Memory B cell (primary cell): ENCODE measurements around the gene NFIA.

Experiments used
- ATAC-seq: fragments of 150-1000 bp; cut with Tn5 transposase; 2 replicates; pipeline ENCODE4 v1.10.0; 2021; ENCODE audit warnings: low read depth, mild to moderate bottlenecking, moderate library complexity
- DNase-seq, 2 donors: peaks; one replicate each; pipeline ENCODE4 v3.0.0; 2022; ENCODE audit warnings: low spot score in 2 of 2
- H3K27ac Mint-ChIP-seq: one replicate; pipeline ENCODE4 v1.8.0; 2022; ENCODE audit warnings: mild to moderate bottlenecking, moderate library complexity, mixed read lengths
- H3K27me3 Mint-ChIP-seq: one replicate; pipeline ENCODE4 v1.8.0; 2022; ENCODE audit warnings: mixed read lengths
- H3K36me3 Mint-ChIP-seq: one replicate; pipeline ENCODE4 v1.8.0; 2022; ENCODE audit warnings: mild to moderate bottlenecking, mixed read lengths
- H3K4me1 Mint-ChIP-seq: one replicate; pipeline ENCODE4 v1.8.0; 2022; ENCODE audit warnings: mixed read lengths
- H3K4me3 Mint-ChIP-seq: one replicate; pipeline ENCODE4 v1.8.0; 2022; ENCODE audit warnings: mild to moderate bottlenecking, moderate library complexity, mixed read lengths
- H3K9me3 Mint-ChIP-seq: one replicate; pipeline ENCODE4 v1.8.0; 2022; ENCODE audit warnings: mixed read lengths

NFIA gene

GRCh38 chr1:61343734-61344420 is 261.5 kb downstream of the NFIA start:
- Mint-ChIP-seq H3K27ac (no peak overlapping the region), H3K9me3 (peaks cover 3% of the 10 kb centered on the region), H3K36me3 (no peaks in the 10 kb centered on the region), H3K27me3 (peaks cover 4% of the 10 kb centered on the region), H3K4me3 (no peak overlapping the region), H3K4me1 (no peaks in the 10 kb centered on the region)
- ATAC-seq (no peak), DNase-seq (no peak)

- H3K4me3 Mint-ChIP-seq, result no peak overlapping the region
- peaks cover 4% of the 10 kb centered on the region for H3K27me3 Mint-ChIP-seq
- no peak overlapping the region for H3K27ac Mint-ChIP-seq
- H3K9me3 Mint-ChIP-seq, result peaks cover 3% of the 10 kb centered on the region
- no peaks in the 10 kb centered on the region for H3K36me3 Mint-ChIP-seq
- DNase-seq (no peak), ATAC-seq (no peak)
- no peaks in the 10 kb centered on the region for H3K4me1 Mint-ChIP-seq
Measured at GRCh38 chr1:61344696-61345095, 262.3 kb downstream of the NFIA start.

- no peak for DNase-seq
Measured at GRCh38 chr1:61348025-61348665, 265.8 kb downstream of the NFIA start.

GRCh38 chr1:61352845-61353435 is 270.6 kb downstream of the NFIA start:
- H3K4me1 Mint-ChIP-seq, result no peaks in the 10 kb centered on the region
- H3K9me3 Mint-ChIP-seq, result no peaks in the 10 kb centered on the region
- peaks cover 4% of the 10 kb centered on the region for H3K27me3 Mint-ChIP-seq
- no peak overlapping the region for H3K4me3 Mint-ChIP-seq
- DNase-seq (no peak), ATAC-seq (no peak)
- H3K36me3 Mint-ChIP-seq, result no peaks in the 10 kb centered on the region
- no peak overlapping the region for H3K27ac Mint-ChIP-seq

More at GRCh38 chr1:61348025-61348665, 265.8 kb downstream of the NFIA start:
- Mint-ChIP-seq H3K36me3 (no peaks in the 10 kb centered on the region), H3K27ac (no peak overlapping the region), H3K9me3 (peaks cover 3% of the 10 kb centered on the region), H3K27me3 (peaks cover 7% of the 10 kb centered on the region), H3K4me1 (no peaks in the 10 kb centered on the region), H3K4me3 (no peak overlapping the region)
- ATAC-seq, result no peak

GRCh38 chr1:61353797-61354406 is 271.5 kb downstream of the NFIA start:
- no peak for DNase-seq
- Mint-ChIP-seq H3K4me1 (no peaks in the 10 kb centered on the region), H3K27me3 (peaks cover 6% of the 10 kb centered on the region), H3K9me3 (no peaks in the 10 kb centered on the region), H3K27ac (no peak overlapping the region), H3K36me3 (no peaks in the 10 kb centered on the region), H3K4me3 (no peak overlapping the region)
- ATAC-seq, result no peak

- no peaks in the 10 kb centered on the region for H3K36me3 Mint-ChIP-seq
- H3K27ac Mint-ChIP-seq, result no peak overlapping the region
- peaks cover 5% of the 10 kb centered on the region for H3K27me3 Mint-ChIP-seq
- no peaks in the 10 kb centered on the region for H3K9me3 Mint-ChIP-seq
- no peaks in the 10 kb centered on the region for H3K4me1 Mint-ChIP-seq
- no peak overlapping the region for H3K4me3 Mint-ChIP-seq
- DNase-seq (no peak), ATAC-seq (no peak)
Measured at GRCh38 chr1:61356016-61356415, 273.7 kb downstream of the NFIA start.

GRCh38 chr1:61356995-61357394 is 274.6 kb downstream of the NFIA start:
- no peak overlapping the region for H3K27ac Mint-ChIP-seq
- H3K9me3 Mint-ChIP-seq, result no peaks in the 10 kb centered on the region
- no peak overlapping the region for H3K4me3 Mint-ChIP-seq
- H3K27me3 Mint-ChIP-seq, result peaks cover 5% of the 10 kb centered on the region
- ATAC-seq (no peak), DNase-seq (no peak)
- H3K36me3 Mint-ChIP-seq, result no peaks in the 10 kb centered on the region
- no peaks in the 10 kb centered on the region for H3K4me1 Mint-ChIP-seq

- Mint-ChIP-seq H3K27ac (no peak overlapping the region), H3K4me1 (no peaks in the 10 kb centered on the region), H3K36me3 (no peaks in the 10 kb centered on the region), H3K9me3 (no peaks in the 10 kb centered on the region), H3K27me3 (peaks cover 5% of the 10 kb centered on the region), H3K4me3 (no peak overlapping the region)
- DNase-seq (no peak), ATAC-seq (no peak)
Measured at GRCh38 chr1:61357539-61357938, 275.2 kb downstream of the NFIA start.

GRCh38 chr1:61358770-61359455 is 276.6 kb downstream of the NFIA start:
- DNase-seq (no peak), ATAC-seq (no peak)
- H3K27me3 Mint-ChIP-seq, result peaks cover 5% of the 10 kb centered on the region

GRCh38 chr1:61361931-61362330 is 279.6 kb downstream of the NFIA start:
- Mint-ChIP-seq H3K27ac (no peak overlapping the region), H3K9me3 (no peaks in the 10 kb centered on the region), H3K36me3 (no peaks in the 10 kb centered on the region), H3K4me3 (no peak overlapping the region), H3K27me3 (peaks cover 6% of the 10 kb centered on the region), H3K4me1 (no peaks in the 10 kb centered on the region)
- DNase-seq (no peak), ATAC-seq (no peak)

More at GRCh38 chr1:61358770-61359455, 276.6 kb downstream of the NFIA start:
- Mint-ChIP-seq H3K36me3 (no peaks in the 10 kb centered on the region), H3K27ac (no peak overlapping the region), H3K4me3 (no peak overlapping the region), H3K9me3 (no peaks in the 10 kb centered on the region), H3K4me1 (no peaks in the 10 kb centered on the region)

GRCh38 chr1:61362351-61362750 is 280.0 kb downstream of the NFIA start:
- H3K4me1 Mint-ChIP-seq, result no peaks in the 10 kb centered on the region
- no peak for DNase-seq
- H3K27ac Mint-ChIP-seq, result no peak overlapping the region
- H3K36me3 Mint-ChIP-seq, result no peaks in the 10 kb centered on the region
- H3K4me3 Mint-ChIP-seq, result no peak overlapping the region
- H3K9me3 Mint-ChIP-seq, result no peaks in the 10 kb centered on the region
- peaks cover 6% of the 10 kb centered on the region for H3K27me3 Mint-ChIP-seq
- no peak for ATAC-seq

- Mint-ChIP-seq H3K9me3 (no peaks in the 10 kb centered on the region), H3K4me3 (no peak overlapping the region), H3K36me3 (no peaks in the 10 kb centered on the region), H3K27me3 (peaks cover 2% of the 10 kb centered on the region), H3K4me1 (no peaks in the 10 kb centered on the region), H3K27ac (no peak overlapping the region)
- ATAC-seq, result no peak
- no peak for DNase-seq
Measured at GRCh38 chr1:61368366-61368765, 286.0 kb downstream of the NFIA start.

GRCh38 chr1:61368876-61369275 is 286.5 kb downstream of the NFIA start:
- Mint-ChIP-seq H3K27me3 (peaks cover 2% of the 10 kb centered on the region), H3K27ac (no peak overlapping the region), H3K4me3 (no peak overlapping the region), H3K9me3 (no peaks in the 10 kb centered on the region), H3K4me1 (no peaks in the 10 kb centered on the region), H3K36me3 (no peaks in the 10 kb centered on the region)
- DNase-seq, result no peak
- no peak for ATAC-seq
